Activated CD4-positive, alpha-beta T cell treated with anti-CD3 and anti-CD28 coated beads for 36 hours (primary cell): ENCODE measurements around the gene OLFML2B. TPM values are rescaled to one million over a fixed set of nuclear protein-coding genes. Genes with fewer than 3 reads are reported as not detected.
"Not testable (repeated sequence)": the region's sequence is repeated elsewhere in the genome, so short reads cannot be mapped to it uniquely, and the experiment has no call there.

Source experiments
- ATAC-seq: fragments of 200-7000 bp; cut with Tn5 transposase; one replicate; pipeline ENCODE4 v1.10.0; 2021; ENCODE audit warnings: mild to moderate bottlenecking, moderate library complexity
- CTCF ChIA-PET: fragments of 350-600 bp; sonication (Branson Sonifier 250); formaldehyde crosslinking; loops from one replicate; lab custom pipeline; 2021; ENCODE audit warnings: antibody characterized with exemption; lab: Charles Lee
- POLR2A ChIA-PET: fragments of 350-600 bp; sonication (Branson Sonifier 250); formaldehyde crosslinking; loops from one replicate; lab custom pipeline; 2021; ENCODE audit warnings: antibody characterized with exemption, inconsistent platforms; lab: Charles Lee
- DNase-seq: peaks from one replicate; pipeline ENCODE4 v3.0.0-alpha.2; 2020
- H3K27ac Mint-ChIP-seq: one replicate; pipeline ENCODE4 v1.8.0; 2021; ENCODE audit warnings: mixed read lengths
- H3K27me3 Mint-ChIP-seq: one replicate; pipeline ENCODE4 v1.8.0; 2021; ENCODE audit warnings: mixed read lengths
- H3K36me3 Mint-ChIP-seq: one replicate; pipeline ENCODE4 v1.8.0; 2021; ENCODE audit warnings: low read depth, mixed read lengths
- H3K4me1 Mint-ChIP-seq: one replicate; pipeline ENCODE4 v1.8.0; 2021; ENCODE audit warnings: mixed read lengths
- H3K4me3 Mint-ChIP-seq: one replicate; pipeline ENCODE4 v1.8.0; 2021; ENCODE audit warnings: mild to moderate bottlenecking, moderate library complexity, mixed read lengths
- H3K9me3 Mint-ChIP-seq: one replicate; pipeline ENCODE4 v1.8.0; 2021; ENCODE audit warnings: low read depth, mixed read lengths
- intact Hi-C, 2 experiments: fragments of 100-400 bp; cut with DNase I in 1 of 2; cut with micrococcal nuclease in 1 of 2; formaldehyde crosslinking; loops; one replicate each; pipeline versions ENCODE4 v1.14.2 to v1.15.1; 2022 to 2024; cut with DNase I, micrococcal nuclease
- total RNA-seq, 2 experiments: library from RNA; stranded (reverse); gene quantifications; one replicate each; pipeline ENCODE4 v1.2.3, GENCODE V29; 2021

Gene OLFML2B
- total RNA-seq: under 1 TPM; 0.14 to 0.28 TPM

DNA sequence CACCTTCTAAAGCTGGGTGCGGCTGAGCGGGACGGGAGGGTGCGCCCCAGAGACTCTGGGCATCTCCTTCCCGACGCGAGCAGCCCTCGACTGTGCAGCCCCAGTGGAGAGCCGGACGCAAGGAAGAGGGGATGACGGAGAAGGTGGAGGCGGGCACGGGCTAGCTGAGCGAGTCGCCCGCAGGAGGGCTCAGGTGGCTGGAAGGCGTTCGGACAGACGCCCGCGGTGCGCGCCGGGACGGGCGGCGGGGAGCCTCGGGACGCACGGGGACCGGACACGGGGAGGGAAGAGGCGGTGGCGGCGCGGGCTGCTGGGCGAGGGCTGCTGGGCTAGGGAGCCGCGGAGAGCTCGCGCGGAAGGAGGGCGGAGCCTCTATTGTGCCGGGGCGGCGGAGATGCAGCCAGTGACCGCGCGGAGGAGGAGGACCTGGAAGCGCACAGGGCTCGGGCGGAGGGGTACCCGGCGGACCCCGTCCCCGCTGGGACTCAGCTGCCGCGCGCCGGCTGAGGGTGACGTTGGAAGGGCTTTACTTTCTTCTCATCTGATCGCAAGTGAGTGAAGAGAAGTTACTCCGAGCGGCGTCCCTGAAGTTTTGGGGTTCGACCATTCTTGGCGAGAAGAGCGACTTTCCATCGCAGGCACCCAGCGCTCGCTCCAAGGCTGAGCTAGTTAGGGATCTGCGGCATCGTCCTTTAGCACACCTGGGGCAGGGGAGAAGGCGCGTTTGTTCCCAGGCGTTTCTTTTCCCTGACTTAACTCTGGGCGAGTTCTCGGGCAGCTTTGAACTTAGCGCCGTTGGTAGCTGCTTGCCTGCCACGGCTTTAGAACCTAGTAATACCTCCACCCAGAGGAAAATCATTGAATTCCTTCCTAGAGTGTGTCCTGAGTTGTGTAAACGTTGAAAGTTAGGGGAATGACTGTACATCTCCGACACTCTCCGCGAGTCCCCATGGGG lies at the start of gene OLFML2B:
TSS of gene OLFML2B (minus strand) at position 323 of the 955 bp plus-strand sequence. CDS start 439 bp downstream, outside the sequence.
- POLR2A ChIA-PET: no interaction called here

DNA sequence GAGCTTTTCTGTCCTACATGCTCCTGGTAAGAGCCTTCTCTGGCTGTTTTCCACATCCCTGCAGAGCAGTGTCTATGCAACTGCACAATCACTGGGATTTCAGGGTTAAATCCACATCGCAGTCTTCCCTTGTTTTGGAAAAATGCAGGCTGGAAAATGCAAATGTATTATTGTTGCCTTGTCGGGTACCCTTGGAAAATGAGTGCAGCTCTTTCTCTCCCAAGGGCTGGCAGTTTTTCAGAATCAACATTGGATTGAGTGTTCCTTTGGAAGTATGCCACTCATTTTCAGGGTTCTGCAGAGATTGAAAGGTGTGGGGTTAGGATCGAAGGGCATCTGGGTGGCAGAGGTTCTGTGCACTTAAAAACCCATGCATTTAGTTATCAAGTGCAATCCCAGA lies 49.1 kb upstream of the OLFML2B start:
- H3K27me3 Mint-ChIP-seq: peaks cover 60% of the 10 kb centered on the region
- no peak for ATAC-seq
- H3K36me3 Mint-ChIP-seq: no peaks in the 10 kb centered on the region
- ChIA-PET POLR2A (no interaction called here), CTCF (interaction anchor here (0.5 kb wide), 1 partner anchor 27 kb away, joined by 3 read pairs; no protein-coding TSS in a partner anchor)
- intact Hi-C loops: no loop called here
- H3K9me3 Mint-ChIP-seq: no peaks in the 10 kb centered on the region
- no peaks in the 10 kb centered on the region for H3K4me1 Mint-ChIP-seq
- no peak overlapping the region for H3K4me3 Mint-ChIP-seq
- no peak overlapping the region for H3K27ac Mint-ChIP-seq
- DNase-seq: no peak

More for the DNA sequence above, at the start of gene OLFML2B:
- H3K27me3 Mint-ChIP-seq: peaks cover 39% of the 10 kb centered on the region
- no peaks in the 10 kb centered on the region for H3K9me3 Mint-ChIP-seq
- H3K4me3 Mint-ChIP-seq: peak within 1 kb of the TSS; percentile 78
- CTCF ChIA-PET: interaction anchor here (0.6 to 2.7 kb wide), 17 partner anchors 10 to 274 kb away, joined by 3 to 18 read pairs (median 3); partner anchors contain the start of gene DUSP12
- H3K27ac Mint-ChIP-seq: peak within 1 kb of the TSS; percentile 40
- H3K36me3 Mint-ChIP-seq: no peaks in the 10 kb centered on the region
- intact Hi-C loops: loop anchor here (1.0 to 5.0 kb wide), 2 partner anchors 62 to 232 kb away; no protein-coding TSS in a partner anchor
- DNase-seq: peak; percentile 70
- peak; percentile 91 for ATAC-seq
- H3K4me1 Mint-ChIP-seq: peaks cover 4% of the 10 kb centered on the region

GRCh38 chr1:162070825-162071224 lies 47.2 kb upstream of the OLFML2B start:
- Mint-ChIP-seq H3K27ac (no peak overlapping the region), H3K4me3 (no peak overlapping the region), H3K4me1 (no peaks in the 10 kb centered on the region), H3K36me3 (no peaks in the 10 kb centered on the region), H3K9me3 (no peaks in the 10 kb centered on the region), H3K27me3 (peaks cover 51% of the 10 kb centered on the region)
- intact Hi-C loops: no loop called here
- ChIA-PET CTCF (interaction anchor here (0.7 to 1.0 kb wide), 3 partner anchors 21 to 323 kb away, joined by 3 read pairs; no protein-coding TSS in a partner anchor), POLR2A (no interaction called here)
- no peak for ATAC-seq
- DNase-seq: peak; percentile 10

DNA sequence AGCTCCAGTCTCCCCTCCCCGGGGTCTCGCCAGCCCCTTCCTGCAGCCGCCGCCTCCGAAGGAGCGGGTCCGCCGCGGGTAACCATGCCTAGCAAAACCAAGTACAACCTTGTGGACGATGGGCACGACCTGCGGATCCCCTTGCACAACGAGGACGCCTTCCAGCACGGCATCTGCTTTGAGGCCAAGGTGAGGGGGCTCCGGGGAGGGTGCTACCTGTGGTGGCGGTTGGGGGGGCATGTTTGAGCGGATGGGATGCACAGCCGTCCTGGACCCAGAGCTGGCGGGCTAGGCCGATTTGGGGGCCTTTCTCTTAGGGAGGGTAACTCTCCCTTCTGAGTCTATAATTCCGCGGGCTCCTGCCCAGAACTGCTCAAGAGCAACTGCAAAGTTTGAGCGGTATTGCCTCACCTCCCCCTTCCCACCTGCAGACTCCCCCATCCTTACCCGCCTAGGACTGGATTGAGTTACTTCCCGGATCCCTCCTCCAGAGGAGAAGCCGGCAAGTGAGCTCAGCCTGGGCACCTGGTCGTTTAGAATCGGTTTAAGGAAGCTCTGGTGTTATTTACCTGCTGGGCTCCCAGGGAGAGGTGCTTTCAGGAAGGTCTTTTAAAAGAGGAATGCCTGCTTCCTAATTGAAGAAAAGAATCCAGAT lies 46.6 kb upstream of the OLFML2B start:
- H3K27ac Mint-ChIP-seq: no peak overlapping the region
- no peak for ATAC-seq
- CTCF ChIA-PET: interaction anchor here (0.7 to 1.2 kb wide), 3 partner anchors 14 to 323 kb away, joined by 3 read pairs; no protein-coding TSS in a partner anchor
- no peaks in the 10 kb centered on the region for H3K36me3 Mint-ChIP-seq
- H3K4me3 Mint-ChIP-seq: peak overlapping the region; percentile 71
- peaks cover 49% of the 10 kb centered on the region for H3K27me3 Mint-ChIP-seq
- peak; percentile 28 for DNase-seq
- no peaks in the 10 kb centered on the region for H3K4me1 Mint-ChIP-seq
- POLR2A ChIA-PET: no interaction called here
- intact Hi-C loops: no loop called here
- H3K9me3 Mint-ChIP-seq: no peaks in the 10 kb centered on the region

GRCh38 chr1:162069334-162070093 lies 45.8 kb upstream of the OLFML2B start, which contains the start of gene NOS1AP:
TSS of gene NOS1AP (plus strand) at chr1:162069691. CDS start at chr1:162070178, 487 bp downstream.
- CTCF ChIA-PET: interaction anchor here (1.2 to 1.6 kb wide), 2 partner anchors 13 to 322 kb away, joined by 3 to 4 read pairs; no protein-coding TSS in a partner anchor

DNA sequence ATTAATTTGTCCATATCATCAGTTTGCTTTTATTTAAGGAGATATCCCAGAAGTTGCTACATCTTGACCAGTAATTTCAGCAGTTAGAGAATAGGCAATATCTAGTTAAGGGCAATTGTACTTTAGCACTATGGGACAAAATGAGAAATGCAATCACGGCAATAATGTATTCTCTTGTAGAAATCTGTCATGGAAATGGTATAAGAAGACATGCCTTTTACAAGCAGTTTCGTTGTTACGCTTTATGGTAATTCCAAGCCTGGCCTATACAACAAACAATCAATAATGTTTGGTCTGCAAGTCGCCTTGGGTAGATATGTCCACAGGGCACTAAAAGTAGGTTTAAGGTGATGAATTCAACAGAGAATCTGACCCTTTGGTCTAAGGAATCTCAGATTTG lies 44.6 kb upstream of the OLFML2B start:
- Mint-ChIP-seq H3K4me3 (no peak overlapping the region), H3K36me3 (no peaks in the 10 kb centered on the region), H3K27ac (no peak overlapping the region), H3K9me3 (no peaks in the 10 kb centered on the region), H3K4me1 (no peaks in the 10 kb centered on the region), H3K27me3 (peaks cover 43% of the 10 kb centered on the region)
- no peak for DNase-seq
- intact Hi-C loops: loop anchor here in 1 of 2 experiments (2.0 kb wide), 1 partner anchor 428 kb away; the partner anchor contains the start of gene UHMK1
- ATAC-seq: no peak
- POLR2A ChIA-PET: no interaction called here
- CTCF ChIA-PET: interaction anchor here (0.9 to 1.6 kb wide), 2 partner anchors 276 to 323 kb away, joined by 3 to 4 read pairs; no protein-coding TSS in a partner anchor

More at GRCh38 chr1:162069334-162070093, 45.8 kb upstream of the OLFML2B start, which contains the start of gene NOS1AP:
- DNase-seq: peak; percentile 91
- H3K4me3 Mint-ChIP-seq: peak within 1 kb of the TSS; percentile 71
- H3K27ac Mint-ChIP-seq: no peak within 1 kb of the TSS
- peaks cover 46% of the 10 kb centered on the region for H3K27me3 Mint-ChIP-seq
- H3K4me1 Mint-ChIP-seq: no peaks in the 10 kb centered on the region
- H3K9me3 Mint-ChIP-seq: no peaks in the 10 kb centered on the region
- H3K36me3 Mint-ChIP-seq: no peaks in the 10 kb centered on the region
- peak; percentile 99 for ATAC-seq
- intact Hi-C loops: loop anchor here in 1 of 2 experiments (1.0 to 2.0 kb wide), 2 partner anchors 427 to 492 kb away; partner anchors contain the start of genes UAP1 and UHMK1
- POLR2A ChIA-PET: no interaction called here

DNA sequence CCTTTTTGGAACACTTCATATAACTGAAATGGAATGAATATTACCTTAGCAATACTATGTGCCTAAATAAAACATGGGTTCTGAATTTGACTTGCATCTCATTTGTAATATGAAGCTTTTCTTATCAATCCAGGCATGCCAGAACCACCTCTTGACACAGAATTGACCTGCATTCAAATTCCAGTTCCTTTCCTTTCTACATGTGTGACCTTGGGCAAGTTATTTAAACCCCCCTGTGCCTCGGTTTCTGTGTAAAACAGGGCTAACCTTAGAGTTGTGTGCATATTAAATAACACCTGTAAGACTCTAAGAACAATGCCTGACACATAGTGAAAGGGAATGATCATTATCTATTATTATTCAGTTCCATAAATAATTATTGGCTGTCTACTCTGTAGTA lies 43.8 kb upstream of the OLFML2B start:
- CTCF ChIA-PET: no interaction called here
- Mint-ChIP-seq H3K9me3 (no peaks in the 10 kb centered on the region), H3K4me1 (no peaks in the 10 kb centered on the region), H3K36me3 (no peaks in the 10 kb centered on the region), H3K27me3 (peaks cover 40% of the 10 kb centered on the region), H3K27ac (no peak overlapping the region), H3K4me3 (no peak overlapping the region)
- ATAC-seq (no peak), DNase-seq (no peak)
- intact Hi-C loops: no loop called here
- POLR2A ChIA-PET: no interaction called here

- H3K36me3 Mint-ChIP-seq, H3K4me3 Mint-ChIP-seq, ATAC-seq, H3K9me3 Mint-ChIP-seq, H3K4me1 Mint-ChIP-seq, DNase-seq, intact Hi-C loops, POLR2A ChIA-PET, H3K27ac Mint-ChIP-seq: not testable (repeated sequence)
- H3K27me3 Mint-ChIP-seq: peaks cover 35% of the 10 kb centered on the region
- CTCF ChIA-PET: interaction anchor here (0.6 kb wide), 1 partner anchor 313 kb away, joined by 6 read pairs; no protein-coding TSS in a partner anchor
These were observed 43.2 kb upstream of the OLFML2B start for GRCh38 chr1:162066836-162067235.

DNA sequence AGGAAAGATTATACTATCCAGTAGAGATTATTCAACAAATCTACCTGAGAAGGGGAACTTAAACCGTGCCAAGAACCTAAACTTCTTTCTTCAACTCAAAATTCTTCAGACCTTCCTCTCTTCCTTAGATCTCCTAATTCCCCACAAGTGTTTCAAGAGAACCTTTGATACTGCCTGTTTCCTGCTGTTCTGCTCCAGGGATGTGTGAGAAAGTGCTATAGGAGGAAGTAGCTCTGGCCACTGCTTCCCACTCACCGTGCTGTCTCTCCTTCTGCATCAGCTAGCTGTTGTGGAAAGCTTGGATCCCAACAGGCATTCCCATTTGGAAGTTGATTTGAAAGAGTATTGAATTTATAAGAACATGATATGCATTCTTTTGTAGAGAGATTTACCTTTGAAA lies 41.3 kb upstream of the OLFML2B start:
- Mint-ChIP-seq H3K27me3 (peaks cover 26% of the 10 kb centered on the region), H3K36me3 (no peaks in the 10 kb centered on the region), H3K4me3 (no peak overlapping the region), H3K4me1 (no peaks in the 10 kb centered on the region), H3K9me3 (no peaks in the 10 kb centered on the region), H3K27ac (no peak overlapping the region)
- ChIA-PET CTCF (interaction anchor here (0.7 kb wide), 1 partner anchor 13 kb away, joined by 4 read pairs; no protein-coding TSS in a partner anchor), POLR2A (no interaction called here)
- intact Hi-C loops: no loop called here
- no peak for ATAC-seq
- DNase-seq: no peak

GRCh38 chr1:162062542-162063015 lies 38.9 kb upstream of the OLFML2B start:
- intact Hi-C loops: no loop called here
- ATAC-seq (no peak), DNase-seq (no peak)
- H3K4me1 Mint-ChIP-seq: no peaks in the 10 kb centered on the region
- ChIA-PET CTCF (interaction anchor here (0.5 to 2.1 kb wide), 4 partner anchors 12 to 623 kb away, joined by 3 to 5 read pairs (median 4); no protein-coding TSS in a partner anchor), POLR2A (no interaction called here)
- H3K9me3 Mint-ChIP-seq: no peaks in the 10 kb centered on the region
- no peak overlapping the region for H3K4me3 Mint-ChIP-seq
- H3K27ac Mint-ChIP-seq: no peak overlapping the region
- H3K27me3 Mint-ChIP-seq: peaks cover 17% of the 10 kb centered on the region
- H3K36me3 Mint-ChIP-seq: no peaks in the 10 kb centered on the region
